ENCODE results near the gene SCFD2. TPM values are rescaled to one million over a fixed set of nuclear protein-coding genes. Genes with fewer than 3 reads are reported as not detected.

Gene SCFD2
- total RNA-seq, 4 donors from 2014 or later: 8.9 to 16.0 (median 14.8) TPM

- Histone ChIP-seq H3K36me3 (no peaks in the 10 kb centered on the region), H3K4me1 (peaks cover 27 to 57% of the 10 kb centered on the region in 2 donors), H3K4me3 (no peak overlapping the region), H3K27ac (no peak overlapping the region), H3K27me3 (no peaks in the 10 kb centered on the region), H3K9me3 (no peaks in the 10 kb centered on the region)
- ATAC-seq (no peak), DNase-seq (no peak)
- intact Hi-C loops (cut with DNase I; ENCODE audit: low total_unique reads): no loop called here
- in situ Hi-C loops (cut with MboI; ENCODE audit: low sequenced_read_pairs in 4 of 4): no loop called here
- no peak for TF ChIP-seq POLR2A (IDR thresholded peaks at IDR 0.05)
- TF ChIP-seq, protein P1, sequence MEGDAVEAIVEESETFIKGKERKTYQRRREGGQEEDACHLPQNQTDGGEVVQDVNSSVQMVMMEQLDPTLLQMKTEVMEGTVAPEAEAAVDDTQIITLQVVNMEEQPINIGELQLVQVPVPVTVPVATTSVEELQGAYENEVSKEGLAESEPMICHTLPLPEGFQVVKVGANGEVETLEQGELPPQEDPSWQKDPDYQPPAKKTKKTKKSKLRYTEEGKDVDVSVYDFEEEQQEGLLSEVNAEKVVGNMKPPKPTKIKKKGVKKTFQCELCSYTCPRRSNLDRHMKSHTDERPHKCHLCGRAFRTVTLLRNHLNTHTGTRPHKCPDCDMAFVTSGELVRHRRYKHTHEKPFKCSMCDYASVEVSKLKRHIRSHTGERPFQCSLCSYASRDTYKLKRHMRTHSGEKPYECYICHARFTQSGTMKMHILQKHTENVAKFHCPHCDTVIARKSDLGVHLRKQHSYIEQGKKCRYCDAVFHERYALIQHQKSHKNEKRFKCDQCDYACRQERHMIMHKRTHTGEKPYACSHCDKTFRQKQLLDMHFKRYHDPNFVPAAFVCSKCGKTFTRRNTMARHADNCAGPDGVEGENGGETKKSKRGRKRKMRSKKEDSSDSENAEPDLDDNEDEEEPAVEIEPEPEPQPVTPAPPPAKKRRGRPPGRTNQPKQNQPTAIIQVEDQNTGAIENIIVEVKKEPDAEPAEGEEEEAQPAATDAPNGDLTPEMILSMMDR (IDR thresholded peaks at IDR 0.05 in 4 of 5, conservative IDR thresholded peaks at IDR 0.05 in 1 of 5): no peak
These were observed 523.1 kb downstream of the SCFD2 start for GRCh38 chr4:52842792-52843191.

GRCh38 chr4:52841682-52842456 is 524.0 kb downstream of the SCFD2 start:
- Histone ChIP-seq H3K27ac (peak overlapping the region in 3 of 4 donors; percentile 18 to 49 (median 44)), H3K9me3 (no peaks in the 10 kb centered on the region), H3K27me3 (no peaks in the 10 kb centered on the region), H3K4me1 (peaks cover 27 to 51% of the 10 kb centered on the region in 2 donors), H3K4me3 (no peak overlapping the region), H3K36me3 (no peaks in the 10 kb centered on the region)
- ATAC-seq (peak in 1 of 2 donors; percentile 19), DNase-seq (no peak)
- TF ChIP-seq, protein P1 (IDR thresholded peaks at IDR 0.05 in 4 of 5, conservative IDR thresholded peaks at IDR 0.05 in 1 of 5): no peak
- TF ChIP-seq POLR2A (IDR thresholded peaks at IDR 0.05): no peak
- in situ Hi-C loops (cut with MboI; ENCODE audit: low sequenced_read_pairs in 4 of 4) (no loop called here), intact Hi-C loops (cut with DNase I; ENCODE audit: low total_unique reads) (no loop called here)

- intact Hi-C loops (cut with DNase I; ENCODE audit: low total_unique reads) (no loop called here), in situ Hi-C loops (cut with MboI; ENCODE audit: low sequenced_read_pairs in 4 of 4) (no loop called here)
- DNase-seq (no peak), ATAC-seq (peak; percentile 18 to 25)
- TF ChIP-seq POLR2A (IDR thresholded peaks at IDR 0.05): no peak
- TF ChIP-seq, protein P1 (IDR thresholded peaks at IDR 0.05 in 4 of 5, conservative IDR thresholded peaks at IDR 0.05 in 1 of 5): no peak
- Histone ChIP-seq H3K27ac (peak overlapping the region in 1 of 4 donors; percentile 49), H3K36me3 (no peaks in the 10 kb centered on the region), H3K27me3 (no peaks in the 10 kb centered on the region), H3K9me3 (no peaks in the 10 kb centered on the region), H3K4me3 (no peak overlapping the region), H3K4me1 (peaks cover 27 to 47% of the 10 kb centered on the region in 2 donors)
These were observed 525.1 kb downstream of the SCFD2 start for GRCh38 chr4:52840531-52841370.

DNA sequence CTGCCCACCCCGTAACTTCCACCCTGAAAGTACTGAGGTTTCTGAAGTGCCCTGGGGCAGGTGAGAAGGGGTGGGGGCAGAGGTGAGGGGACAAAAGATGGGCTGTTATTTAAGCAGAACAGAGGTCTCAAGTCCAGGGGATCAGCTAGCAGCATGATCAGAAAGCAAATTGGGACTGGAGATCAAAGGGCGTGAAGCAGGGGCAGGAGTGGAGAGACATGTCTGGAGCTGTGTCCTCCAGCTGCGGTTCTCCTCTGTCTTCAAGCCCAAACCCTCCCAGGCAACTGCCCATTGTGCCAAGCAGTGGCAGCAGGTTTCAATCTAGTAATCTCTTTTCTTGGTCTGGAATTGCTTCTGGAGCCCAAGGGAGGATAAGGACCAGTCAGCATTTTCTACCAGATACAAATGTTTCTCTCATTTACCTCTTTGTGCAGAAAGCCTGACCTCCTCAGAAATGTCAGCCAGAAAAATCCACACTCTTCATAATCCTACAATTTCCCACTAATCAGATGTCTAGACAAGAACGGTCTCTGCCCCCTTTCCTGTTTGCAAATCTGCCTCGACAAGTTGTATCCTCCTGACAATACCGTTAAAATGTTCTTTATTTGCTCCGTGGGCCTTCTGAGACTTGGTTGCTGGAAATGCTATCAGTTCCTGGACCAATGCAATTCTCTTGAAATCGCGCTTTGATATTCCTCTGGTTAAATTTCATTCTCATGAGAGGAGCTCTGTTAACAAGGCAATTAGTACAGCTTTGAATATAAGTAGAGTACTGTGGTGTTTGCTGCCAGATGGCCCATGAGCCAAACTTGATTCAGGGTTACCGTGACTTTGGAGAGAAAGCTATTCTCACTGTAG is 526.9 kb downstream of the SCFD2 start:
- H3K27ac ChIP-seq: no peak overlapping the region
- no peaks in the 10 kb centered on the region for H3K27me3 ChIP-seq
- peaks cover 27 to 57% of the 10 kb centered on the region in 2 donors for H3K4me1 ChIP-seq
- H3K4me3 ChIP-seq: no peak overlapping the region
- no peak for DNase-seq
- no peaks in the 10 kb centered on the region for H3K36me3 ChIP-seq
- no peak for TF ChIP-seq POLR2A (IDR thresholded peaks at IDR 0.05)
- TF ChIP-seq, protein P1 (IDR thresholded peaks at IDR 0.05 in 4 of 5, conservative IDR thresholded peaks at IDR 0.05 in 1 of 5): no peak
- no peak for ATAC-seq
- in situ Hi-C loops (cut with MboI; ENCODE audit: low sequenced_read_pairs in 4 of 4): loop anchor here in 1 of 4 donors (10.0 kb wide), 1 partner anchor 64 kb away; no protein-coding TSS in a partner anchor
- intact Hi-C loops (cut with DNase I; ENCODE audit: low total_unique reads): no loop called here
- no peaks in the 10 kb centered on the region for H3K9me3 ChIP-seq
